H1 (cell line): ENCODE results near the gene NECTIN1. TPM values are rescaled to one million over a fixed set of nuclear protein-coding genes. Genes with fewer than 3 reads are reported as not detected.
A peak's percentile ranks its signal among the peaks of the same experiment; 100 is the strongest.

Experiments
- CTCF ChIA-PET: fragments of 300-600 bp; sonication (Branson Sonifier 250); formaldehyde crosslinking; loops from one replicate; lab custom pipeline; 2021; ENCODE audit not compliant: partially characterized antibody; lab: Charles Lee
- POLR2A ChIA-PET: fragments of 300-600 bp; sonication (Branson Sonifier 250); formaldehyde crosslinking; loops from one replicate; lab custom pipeline; 2021; ENCODE audit warnings: inconsistent platforms; ENCODE audit not compliant: partially characterized antibody; lab: Charles Lee
- DNase-seq, 2 experiments: peaks; one replicate each; pipeline versions ENCODE4 v3.0.0 to v3.0.0-alpha.2; 2010 to 2022; ENCODE audit warnings: low spot score in 2 of 2, low read depth in 1 of 2, mixed read lengths in 1 of 2
- FAIRE-seq: peaks from 2 replicates; lab custom pipeline; 2011; peaks lifted over from hg19 to GRCh38; lab: Jason Lieb, UNC
- H2AFZ ChIP-seq: 2 replicates; pipeline ENCODE4 v1.8.1; 2012; ENCODE audit warnings: low read length, inconsistent platforms
- H2AK5ac ChIP-seq: 2 replicates; pipeline ENCODE4 v1.6.1; 2013; ENCODE audit warnings: low read depth, low read length
- H2BK120ac ChIP-seq: replicated peaks from 2 replicates; pipeline ENCODE3; 2013; ENCODE audit warnings: low read depth, low read length, inconsistent platforms
- H2BK12ac ChIP-seq: 2 replicates; pipeline ENCODE4 v1.6.1; 2013; ENCODE audit warnings: low read depth, low read length
- H2BK15ac ChIP-seq: 2 replicates; pipeline ENCODE4 v1.6.1; 2013; ENCODE audit warnings: low read length
- H2BK20ac ChIP-seq: 2 replicates; pipeline ENCODE4 v1.6.1; 2013; ENCODE audit warnings: low read length
- H2BK5ac ChIP-seq: 2 replicates; pipeline ENCODE4 v1.6.1; 2013; ENCODE audit warnings: low read depth, low read length
- H3K14ac ChIP-seq: 2 replicates; pipeline ENCODE4 v1.6.1; 2013; ENCODE audit warnings: inconsistent platforms; ENCODE audit not compliant: insufficient read length
- H3K18ac ChIP-seq: 2 replicates; pipeline ENCODE4 v1.6.1; 2013; ENCODE audit warnings: low read length; ENCODE audit errors: extremely low read depth
- H3K23ac ChIP-seq: 2 replicates; pipeline ENCODE4 v1.6.1; 2013; ENCODE audit warnings: inconsistent platforms; ENCODE audit not compliant: insufficient read length
- H3K23me2 ChIP-seq: 2 replicates; pipeline ENCODE4 v1.6.1; 2013; ENCODE audit warnings: low read depth, low read length
- H3K27ac ChIP-seq: 2 replicates; pipeline ENCODE4 v1.6.1; 2011; ENCODE audit warnings: low read depth, low read length, inconsistent platforms
- H3K27me3 ChIP-seq, 4 experiments: replicated peaks in 1 of 4; 1 replicate in 1 of 4; 2 replicates in 3 of 4; pipeline versions ENCODE4 v1.6.1 to v1.8.1; 2011 to 2013; ENCODE audit warnings: low read length in 3 of 4, mild to moderate bottlenecking in 3 of 4, inconsistent platforms in 2 of 4, mixed read lengths in 2 of 4, moderate library complexity in 1 of 4; ENCODE audit not compliant: control insufficient read depth in 3 of 4, insufficient read depth in 3 of 4; ENCODE audit errors: extremely low read depth in 1 of 4
- H3K36me3 ChIP-seq, 4 experiments: 2 replicates each; pipeline versions ENCODE4 v1.6.1 to v1.8.1; 2011 to 2013; ENCODE audit warnings: mild to moderate bottlenecking in 4 of 4, low read length in 3 of 4, moderate library complexity in 2 of 4, control low read depth in 1 of 4, inconsistent platforms in 1 of 4; ENCODE audit not compliant: insufficient read depth in 4 of 4, control insufficient read depth in 2 of 4
- H3K4ac ChIP-seq: replicated peaks from 2 replicates; pipeline ENCODE3; 2013; ENCODE audit warnings: low read length, low read depth, mixed read lengths, inconsistent platforms; ENCODE audit not compliant: insufficient read length
- H3K4me1 ChIP-seq, 4 experiments: replicated peaks in 1 of 4; 1 replicate in 1 of 4; 2 replicates in 3 of 4; pipeline versions ENCODE4 v1.6.1 to v1.8.1; 2011 to 2013; ENCODE audit warnings: low read length in 3 of 4, inconsistent platforms in 2 of 4, mixed read lengths in 1 of 4; ENCODE audit not compliant: insufficient read depth in 4 of 4, control insufficient read depth in 3 of 4
- H3K4me2 ChIP-seq, 2 experiments: 2 replicates each; pipeline versions ENCODE4 v1.6.1 to v1.8.1; 2011 to 2013; ENCODE audit warnings: low read depth in 2 of 2, low read length in 2 of 2, control low read depth in 1 of 2, inconsistent platforms in 1 of 2, mild to moderate bottlenecking in 1 of 2; ENCODE audit not compliant: insufficient read depth in 1 of 2
- H3K4me3 ChIP-seq, 4 experiments: fragments of 200-600, 300-600 bp in 1 of 4; sonication (generic), shearing (Covaris generic), sonication (Bioruptor Twin) in 1 of 4; 2 replicates each; pipeline versions ENCODE4 v1.5.1 to v1.8.1; 2011 to 2016; ENCODE audit warnings: low read length in 4 of 4, low read depth in 3 of 4, control low read depth in 2 of 4, inconsistent platforms in 2 of 4, mild to moderate bottlenecking in 2 of 4, mixed read lengths in 1 of 4, moderate library complexity in 1 of 4; ENCODE audit not compliant: insufficient read depth in 2 of 4; ENCODE audit errors: extremely low read depth in 1 of 4
- H3K56ac ChIP-seq: replicated peaks from 2 replicates; pipeline ENCODE3; 2013; ENCODE audit warnings: low read depth, mild to moderate bottlenecking, mixed read lengths, low read length, inconsistent platforms; ENCODE audit not compliant: insufficient read length
- H3K79me1 ChIP-seq: 2 replicates; pipeline ENCODE4 v1.6.1; 2013; ENCODE audit warnings: low read depth, low read length, control low read depth
- H3K79me2 ChIP-seq, 2 experiments: 2 replicates each; pipeline versions ENCODE4 v1.6.1 to v1.8.1; 2012 to 2013; ENCODE audit warnings: low read length in 2 of 2, mild to moderate bottlenecking in 2 of 2, inconsistent platforms in 1 of 2; ENCODE audit not compliant: insufficient read depth in 2 of 2, control insufficient read depth in 1 of 2
- H3K9ac ChIP-seq, 4 experiments: replicated peaks in 1 of 4; 1 replicate in 1 of 4; 2 replicates in 3 of 4; pipeline versions ENCODE4 v1.6.1 to v1.8.1; 2011 to 2013; ENCODE audit warnings: low read depth in 3 of 4, low read length in 3 of 4, control low read depth in 2 of 4, mild to moderate bottlenecking in 2 of 4, moderate library complexity in 2 of 4, inconsistent platforms in 1 of 4; ENCODE audit errors: extremely low read depth in 1 of 4
- H3K9me3 ChIP-seq, 2 experiments: 2 replicates each; pipeline versions ENCODE4 v1.6.1 to v1.8.1; 2012 to 2013; ENCODE audit warnings: mild to moderate bottlenecking in 2 of 2, moderate library complexity in 2 of 2, control low read depth in 1 of 2, inconsistent platforms in 1 of 2, low read depth in 1 of 2, low read length in 1 of 2, mixed read lengths in 1 of 2; ENCODE audit not compliant: insufficient read depth in 2 of 2
- H4K20me1 ChIP-seq, 2 experiments: replicated peaks in 1 of 2; 2 replicates each; pipeline versions ENCODE3 to v1.8.1; 2011 to 2013; ENCODE audit warnings: inconsistent platforms in 2 of 2, low read length in 2 of 2, mild to moderate bottlenecking in 1 of 2; ENCODE audit not compliant: insufficient read depth in 2 of 2, control insufficient read depth in 1 of 2
- H4K5ac ChIP-seq: 2 replicates; pipeline ENCODE4 v1.6.1; 2013; ENCODE audit warnings: low read length, low read depth, mixed read lengths, inconsistent platforms; ENCODE audit not compliant: insufficient read length
- H4K8ac ChIP-seq: 2 replicates; pipeline ENCODE4 v1.8.0; 2013; ENCODE audit warnings: mild to moderate bottlenecking, moderate library complexity, low read length, inconsistent platforms; ENCODE audit not compliant: insufficient read depth; ENCODE audit errors: extremely low read depth
- H4K91ac ChIP-seq: replicated peaks from 2 replicates; pipeline ENCODE3; 2013; ENCODE audit warnings: low read length, mixed read lengths, inconsistent platforms; ENCODE audit not compliant: insufficient read length
- ATF3 ChIP-seq: IDR thresholded peaks from 2 replicates; pipeline ENCODE4 v1.6.1; 2011; ENCODE audit warnings: low read depth, mild to moderate bottlenecking, low read length; ENCODE audit not compliant: insufficient read depth
- BRCA1 ChIP-seq: IDR thresholded peaks from 2 replicates; pipeline ENCODE4 v1.6.1; 2012; ENCODE audit warnings: low read depth, low read length, improper control_type of control experiment
- CHD2 ChIP-seq: IDR thresholded peaks from 2 replicates; pipeline ENCODE4 v1.6.1; 2012; ENCODE audit warnings: low read length, improper control_type of control experiment
- HDAC2 ChIP-seq, 2 experiments: fragments of 300-600 bp in 1 of 2; sonication (generic) in 1 of 2; IDR thresholded peaks; 2 replicates each; pipeline ENCODE4 v1.6.1; 2011 to 2012; ENCODE audit warnings: low read depth in 2 of 2, low read length in 2 of 2, mild to moderate bottlenecking in 2 of 2, moderate library complexity in 2 of 2, borderline replicate concordance in 1 of 2, inconsistent platforms in 1 of 2
- SIN3A ChIP-seq, 2 experiments: IDR thresholded peaks in 1 of 2; conservative IDR thresholded peaks in 1 of 2; 2 replicates each; pipeline ENCODE4 v1.6.1; 2011 to 2012; ENCODE audit warnings: low read length in 2 of 2, improper control_type of control experiment in 1 of 2, low read depth in 1 of 2, mild to moderate bottlenecking in 1 of 2
- whole genome bisulfite sequencing, 2 experiments: shearing (Covaris generic) in 1 of 2; methylation state at CpG; one replicate each; pipeline versions ENCODE4 v1.1.6 to v1.1.7; 2013 to 2015; ENCODE audit warnings: low lambda C conversion rate in 2 of 2, mixed read lengths in 2 of 2, inconsistent platforms in 1 of 2, low coverage in 1 of 2, missing lambda C conversion rate in 1 of 2; ENCODE audit not compliant: insufficient replicate concordance in 2 of 2, insufficient coverage in 1 of 2, insufficient read length in 1 of 2; ENCODE audit errors: extremely low coverage in 1 of 2, missing lambda C conversion rate in 1 of 2; 5-methylcytosine and 5-hydroxymethylcytosine counted together
- polyA plus RNA-seq, 7 experiments: library from polyadenylated mRNA; depleted of rRNA in 3 of 7; stranded (reverse) in 5 of 7; unstranded in 2 of 7; fragments of >200 nt in 5 of 7; fragments of 200-250 nt in 2 of 7; gene quantifications; 1 replicate in 5 of 7; 2 replicates in 1 of 7; 4 replicates in 1 of 7; pipeline versions ENCODE4 v1.2.1 to v1.2.3, GENCODE V29; 2011 to 2013; ENCODE audit warnings: missing spikeins in 2 of 7, mixed read lengths in 2 of 7
- total RNA-seq: library from RNA; stranded (reverse); fragmentation: NEBNext Ultra II Directional; extraction: Animal tissue kit (Norgen Biotek cat#: 25700); gene quantifications from 2 replicates; pipeline ENCODE4 v1.2.1, GENCODE V29; 2021

The NECTIN1 gene
- total and polyA plus RNA-seq, 2 of the 8 experiments (the other 6 are each of a cell fraction or from before 2014, with no cell fraction given) = 43.2 to 97.7 TPM

- Histone ChIP-seq H3K4ac (no peak overlapping the region), H3K4me3 (no peak overlapping the region), H3K23ac (no peak overlapping the region), H2AFZ (no peak overlapping the region), H3K23me2 (no peaks in the 10 kb centered on the region), H4K8ac (no peak overlapping the region), H2BK5ac (no peak overlapping the region), H4K20me1 (peaks cover 56 to 72% of the 10 kb centered on the region in 2 experiments), H4K91ac (no peak overlapping the region), H2BK120ac (no peak overlapping the region), H3K56ac (no peak overlapping the region), H3K79me2 (peaks cover 6 to 88% of the 10 kb centered on the region in 2 experiments; a peak in 3 of 4 replicates), H3K4me1 (peaks cover 0 to 33% (median 13%) of the 10 kb centered on the region in 4 experiments; a peak in 6 of 7 replicates), H4K5ac (no peak overlapping the region), H3K27me3 (no peaks in the 10 kb centered on the region), H2BK15ac (no peak overlapping the region), H3K9ac (no peak overlapping the region), H3K18ac (no peak overlapping the region), H3K4me2 (peak overlapping the region; percentile 35 to 42; a peak in 3 of 4 replicates), H3K27ac (no peak overlapping the region), H3K14ac (no peak overlapping the region), H3K79me1 (peaks cover 44% of the 10 kb centered on the region), H2AK5ac (peak overlapping the region; percentile 20; the same call in 1 of the 2 replicates), H3K36me3 (no peaks in the 10 kb centered on the region), H3K9me3 (no peaks in the 10 kb centered on the region), H2BK20ac (no peak overlapping the region), H2BK12ac (no peak overlapping the region)
- CTCF ChIA-PET = interaction anchor here (0.8 to 14.0 kb wide), 11 partner anchors 9 to 353 kb away, joined by 3 to 171 read pairs (median 4); partner anchors contain the start of gene NECTIN1
- DNase-seq (no peak), FAIRE-seq (no peak)
- 0 out of 4 replicates have a peak, but pooled peaks have one; percentile 34 to 41 for TF ChIP-seq SIN3A (conservative IDR thresholded peaks at IDR 0.05 in 1 of 2, IDR thresholded peaks at IDR 0.05 in 1 of 2; ENCODE audit: low read depth in 1 of 2, low read length in 2 of 2)
- no peak for TF ChIP-seq ATF3
- no peak for TF ChIP-seq HDAC2 (IDR thresholded peaks at IDR 0.05; ENCODE audit: borderline replicate concordance in 1 of 2, low read depth in 2 of 2, low read length in 2 of 2)
- TF ChIP-seq CHD2 = no peak
- TF ChIP-seq BRCA1 = no peak
- WGBS, 2 experiments = 82% methylated on average over 18 of the region's 22 CpGs; no CpG with 5 or more reads in 1 of the 2 experiments
- POLR2A ChIA-PET = interaction anchor here (1.0 to 2.3 kb wide), 3 partner anchors 17 to 46 kb away, joined by 3 to 10 read pairs (median 8); partner anchors contain the start of gene NECTIN1
Measured at GRCh38 chr11:119709638-119710346, 19.2 kb downstream of the NECTIN1 start.
